Heart left ventricle (tissue), 16 donors: ENCODE data around the gene RPS6KA2. TPM values are rescaled to one million over a fixed set of nuclear protein-coding genes. Genes with fewer than 3 reads are reported as not detected.

Experiments
- ATAC-seq, 4 donors: fragments of 200-7000 bp; cut with Tn5 transposase; one replicate each; pipeline ENCODE4 v1.9.1; 2020 to 2022; ENCODE audit warnings: moderate library complexity in 4 of 4, mild to moderate bottlenecking in 3 of 4, moderate number of reproducible peaks in 1 of 4
- DNase-seq, 5 donors: peaks; one replicate each; pipeline ENCODE4 v3.0.0-alpha.2; 2020
- H3K27ac ChIP-seq, 12 donors: fragments of 200-600 bp; sonication (generic) in 4 of 12; one replicate each; pipeline versions ENCODE4 v1.5.0 to v1.8.0; 2016 to 2022; ENCODE audit warnings: mild to moderate bottlenecking in 2 of 12
- H3K27me3 ChIP-seq, 9 donors: fragments of 200-600 bp; sonication (generic) in 2 of 9; one replicate each; pipeline versions ENCODE4 v1.5.1 to v1.8.0; 2016 to 2022; ENCODE audit warnings: mild to moderate bottlenecking in 3 of 9
- H3K36me3 ChIP-seq, 9 donors: fragments of 200-600 bp; sonication (generic) in 2 of 9; one replicate each; pipeline versions ENCODE4 v1.5.0 to v1.8.0; 2018 to 2022; ENCODE audit warnings: mild to moderate bottlenecking in 2 of 9
- H3K4me1 ChIP-seq, 12 donors: fragments of 200-600 bp; sonication (generic) in 4 of 12; one replicate each; pipeline versions ENCODE4 v1.5.0 to v1.8.0; 2016 to 2022; ENCODE audit warnings: mild to moderate bottlenecking in 3 of 12
- H3K4me3 ChIP-seq, 12 donors: fragments of 200-600 bp; sonication (generic) in 4 of 12; one replicate each; pipeline versions ENCODE4 v1.5.0 to v1.8.0; 2017 to 2022; ENCODE audit warnings: mild to moderate bottlenecking in 9 of 12, moderate library complexity in 4 of 12
- H3K9me3 ChIP-seq, 12 donors: fragments of 200-600 bp; sonication (generic) in 4 of 12; one replicate each; pipeline versions ENCODE4 v1.5.0 to v1.8.0; 2016 to 2022; ENCODE audit warnings: mild to moderate bottlenecking in 1 of 12
- POLR2A ChIP-seq, 2 donors: fragments of 450-650 bp; IDR thresholded peaks; one replicate each; pipeline ENCODE4 v1.6.1; 2017; ENCODE audit warnings: antibody characterized with exemption in 2 of 2, mild to moderate bottlenecking in 2 of 2, moderate library complexity in 2 of 2
- WGBS, 4 donors: extraction: QIAGEN DNeasy Blood & Tissue Kit in 2 of 4; methylation state at CpG; one replicate each; pipeline versions ENCODE4 v1.1.5 to v1.1.7; 2013 to 2018; 5-methylcytosine and 5-hydroxymethylcytosine counted together
- intact Hi-C, 10 donors: fragments of 100-400 bp; cut with DNase I; formaldehyde crosslinking; loops; one replicate each; pipeline versions ENCODE4 v1.11.1 to v1.14.2; 2022
- polyA plus RNA-seq, 2 donors: library from polyadenylated mRNA; stranded (reverse); fragments of 200-250 nt; gene quantifications; one replicate each; pipeline ENCODE4 v1.2.3, GENCODE V29; 2013
- total RNA-seq, 9 donors: library from RNA; depleted of rRNA in 2 of 9; stranded (reverse); fragments of >200 nt in 2 of 9; fragmentation: NEBNext Ultra II Directional in 3 of 9; extraction: Animal tissue kit (Norgen Biotek cat#: 25700) in 3 of 9; gene quantifications; one replicate each; pipeline versions ENCODE4 v1.1.0 to v1.2.4, GENCODE V29; 2016 to 2023
- TF ChIP-seq, protein P1 (sequence below), 12 donors: fragments of 200-600 bp; sonication (generic) in 4 of 12; IDR thresholded peaks; one replicate each; pipeline versions ENCODE4 v1.5.0 to v1.8.0; 2018 to 2022; ENCODE audit warnings: antibody characterized with exemption in 12 of 12, mild to moderate bottlenecking in 5 of 12
- donor health status: ischemic (EF 13 %, LVEDD 7.1; RV severe dilation, severe dysfunction).
- donor health status: healthy with polysubstance abuse.
- donor health status: DM: no; HTN: yes; CAD: no.
- donor health status: DM: no; HTN: no; CAD: no.
- donor health status: ischemic (EF 25% LVEDD 6.9; RV normal size, moderate dysfunction).
- donor health status: ischemic (EF 25% LVEDD 5.7; RV mildly dilated, moderate dysfunction).
- donor health status: healthy.
- donor health status: DM: yes; HTN: yes; CAD: no.
- donor health status: ischemic (EF 35%, LVEDD 5.7; RV mildly dilated, moderate dysfunction).
- donor health status: nonischemic (EF 11% LVEDD 7.7; RV severe dilation, severe dysfunction).
- donor health status: DM: yes; HTN: yes; CAD: no.
- donor health status: PGD.
- donor health status: ischemic (EF 29% LVEDD 5.4; RV normal size, mild dysfunction).
- donor health status: nonischemic (EF 23%, LVEDD 6.1; RV moderate dilation, normal function).

Gene RPS6KA2
- total and polyA plus RNA-seq, 11 donors: 23.0 to 171 (median 91.6) TPM

DNA sequence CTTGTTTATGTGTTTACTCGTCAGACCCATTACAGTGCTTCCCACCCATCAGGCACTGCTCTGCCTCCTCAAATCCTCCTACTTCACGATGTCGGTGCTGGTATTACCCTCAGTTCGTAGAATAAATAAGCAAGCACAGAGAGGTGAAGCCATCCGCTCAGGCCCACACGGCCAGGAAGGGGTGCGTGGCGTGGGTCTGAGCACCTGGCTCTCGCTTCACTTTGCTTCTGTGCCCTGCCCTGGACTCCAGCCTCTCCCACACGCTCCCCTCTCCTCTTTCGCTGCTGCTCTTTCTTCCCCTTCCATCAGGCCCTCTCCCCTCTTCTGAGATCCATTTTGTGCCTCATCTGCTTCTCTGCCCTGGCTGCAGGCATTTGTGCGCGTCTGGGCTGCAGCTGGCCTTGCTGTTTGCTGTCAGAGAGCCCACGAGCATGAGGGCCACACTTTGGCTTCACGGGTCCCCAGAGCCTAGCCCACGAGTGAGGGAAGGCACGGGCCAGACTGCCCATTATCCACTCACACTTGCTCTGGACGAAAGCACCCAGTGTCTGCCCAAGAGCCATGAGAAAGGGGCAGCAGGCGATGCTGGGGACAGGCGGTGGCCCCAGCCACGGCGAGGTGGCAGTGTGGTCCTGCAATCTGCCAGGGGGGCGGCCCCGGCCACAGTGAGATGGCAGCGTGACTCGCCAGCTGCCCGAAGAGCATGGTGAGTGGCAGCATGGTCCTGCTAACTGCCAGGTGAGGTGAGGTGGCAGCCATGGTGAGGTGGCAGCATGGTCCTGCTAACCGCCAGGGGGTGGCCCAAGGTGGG lies 148.1 kb downstream of the RPS6KA2 start:
- no peak overlapping the region for H3K4me3 ChIP-seq
- no peaks in the 10 kb centered on the region for H3K4me1 ChIP-seq
- DNase-seq: no peak
- ATAC-seq: no peak
- WGBS, 4 donors: 88 to 96% (median 95%) methylated on average over 28 of the region's 28 CpGs
- peaks cover 0 to 54% (median 43%) of the 10 kb centered on the region in 9 donors for H3K36me3 ChIP-seq
- no peak for TF ChIP-seq POLR2A (IDR thresholded peaks at IDR 0.05)
- TF ChIP-seq, protein P1, sequence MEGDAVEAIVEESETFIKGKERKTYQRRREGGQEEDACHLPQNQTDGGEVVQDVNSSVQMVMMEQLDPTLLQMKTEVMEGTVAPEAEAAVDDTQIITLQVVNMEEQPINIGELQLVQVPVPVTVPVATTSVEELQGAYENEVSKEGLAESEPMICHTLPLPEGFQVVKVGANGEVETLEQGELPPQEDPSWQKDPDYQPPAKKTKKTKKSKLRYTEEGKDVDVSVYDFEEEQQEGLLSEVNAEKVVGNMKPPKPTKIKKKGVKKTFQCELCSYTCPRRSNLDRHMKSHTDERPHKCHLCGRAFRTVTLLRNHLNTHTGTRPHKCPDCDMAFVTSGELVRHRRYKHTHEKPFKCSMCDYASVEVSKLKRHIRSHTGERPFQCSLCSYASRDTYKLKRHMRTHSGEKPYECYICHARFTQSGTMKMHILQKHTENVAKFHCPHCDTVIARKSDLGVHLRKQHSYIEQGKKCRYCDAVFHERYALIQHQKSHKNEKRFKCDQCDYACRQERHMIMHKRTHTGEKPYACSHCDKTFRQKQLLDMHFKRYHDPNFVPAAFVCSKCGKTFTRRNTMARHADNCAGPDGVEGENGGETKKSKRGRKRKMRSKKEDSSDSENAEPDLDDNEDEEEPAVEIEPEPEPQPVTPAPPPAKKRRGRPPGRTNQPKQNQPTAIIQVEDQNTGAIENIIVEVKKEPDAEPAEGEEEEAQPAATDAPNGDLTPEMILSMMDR (IDR thresholded peaks at IDR 0.05): no peak
- no peaks in the 10 kb centered on the region for H3K9me3 ChIP-seq
- intact Hi-C loops: no loop called here
- H3K27me3 ChIP-seq: no peaks in the 10 kb centered on the region
- H3K27ac ChIP-seq: no peak overlapping the region

DNA sequence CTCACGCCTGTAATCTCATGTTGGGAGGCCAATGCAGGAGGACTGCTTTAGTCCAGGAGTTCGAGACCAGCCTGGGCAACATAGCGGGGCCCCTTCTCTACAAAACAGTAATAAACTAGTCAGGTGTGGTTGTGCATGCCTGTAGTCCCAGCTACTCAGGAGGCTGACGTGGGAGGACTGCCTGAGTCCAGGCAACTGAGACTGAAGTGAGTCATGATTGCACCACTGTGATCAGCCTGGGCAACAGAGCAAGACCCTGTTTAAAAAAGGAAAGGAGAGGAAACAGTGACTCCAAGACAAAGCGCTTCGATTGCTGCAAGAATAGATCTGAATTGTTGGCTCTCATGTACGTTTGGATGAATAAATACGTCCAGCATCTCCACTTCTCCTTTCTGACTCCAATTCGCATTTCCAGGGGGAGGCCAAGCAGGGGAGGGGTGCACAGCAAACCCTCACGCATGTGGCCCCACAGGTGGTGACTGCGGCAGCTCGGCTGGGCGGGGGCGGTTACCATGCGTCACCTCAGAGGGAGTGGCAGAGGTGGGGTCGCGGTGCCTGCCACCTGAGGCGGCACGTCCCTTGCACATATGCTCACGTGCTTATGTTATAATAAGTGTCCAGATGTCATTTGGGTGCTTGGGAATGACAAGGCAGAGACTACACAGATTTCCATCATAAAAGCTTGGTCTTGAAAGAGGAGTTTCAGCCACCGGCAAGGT lies 149.2 kb downstream of the RPS6KA2 start:
- intact Hi-C loops: no loop called here
- Histone ChIP-seq H3K4me1 (no peaks in the 10 kb centered on the region), H3K27ac (no peak overlapping the region), H3K4me3 (no peak overlapping the region), H3K27me3 (no peaks in the 10 kb centered on the region), H3K9me3 (no peaks in the 10 kb centered on the region), H3K36me3 (peaks cover 0 to 52% (median 39%) of the 10 kb centered on the region in 9 donors)
- DNase-seq (no peak), ATAC-seq (no peak)
- 94 to 95% (median 95%) methylated on average over 21 of the region's 21 CpGs for WGBS, 4 donors
- no peak for TF ChIP-seq POLR2A (IDR thresholded peaks at IDR 0.05)
- TF ChIP-seq, protein P1 (IDR thresholded peaks at IDR 0.05): no peak

DNA sequence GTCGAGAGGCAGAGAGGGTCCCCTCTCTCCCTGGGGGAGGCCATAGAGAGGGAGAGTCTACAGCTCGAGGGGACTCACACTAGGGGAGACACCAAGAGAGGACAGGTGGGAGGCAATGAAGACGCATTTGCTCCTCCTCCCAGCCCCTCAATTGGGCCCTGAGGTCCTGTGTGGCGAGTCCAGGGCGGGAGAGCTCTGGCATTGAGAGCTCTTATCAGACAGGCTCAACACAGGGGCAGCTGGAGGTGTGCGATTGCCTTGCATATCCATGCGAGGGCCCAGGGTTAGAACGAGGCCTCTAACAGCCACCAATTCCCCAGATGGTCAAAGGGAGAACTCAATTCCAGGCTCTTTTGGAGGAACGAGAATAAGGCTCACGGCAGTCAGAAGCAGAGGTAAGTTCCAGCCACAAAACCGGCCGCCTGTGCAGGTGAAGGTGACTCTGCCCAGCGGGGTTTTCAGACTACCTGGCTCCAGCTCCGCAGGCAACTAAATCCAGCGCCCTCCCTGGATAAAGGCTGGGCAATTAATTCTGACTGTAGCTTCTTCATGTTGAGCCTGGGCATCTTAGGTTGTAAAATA lies 150.3 kb downstream of the RPS6KA2 start:
- Histone ChIP-seq H3K4me3 (no peak overlapping the region), H3K27ac (no peak overlapping the region), H3K27me3 (no peaks in the 10 kb centered on the region), H3K9me3 (no peaks in the 10 kb centered on the region), H3K36me3 (peaks cover 0 to 51% (median 31%) of the 10 kb centered on the region in 9 donors), H3K4me1 (no peaks in the 10 kb centered on the region)
- WGBS, 4 donors: 83 to 96% (median 92%) methylated on average over 13 to 15 of the region's 15 CpGs
- DNase-seq (no peak), ATAC-seq (no peak)
- TF ChIP-seq, protein P1 (IDR thresholded peaks at IDR 0.05): no peak
- no peak for TF ChIP-seq POLR2A (IDR thresholded peaks at IDR 0.05)
- intact Hi-C loops: no loop called here

DNA sequence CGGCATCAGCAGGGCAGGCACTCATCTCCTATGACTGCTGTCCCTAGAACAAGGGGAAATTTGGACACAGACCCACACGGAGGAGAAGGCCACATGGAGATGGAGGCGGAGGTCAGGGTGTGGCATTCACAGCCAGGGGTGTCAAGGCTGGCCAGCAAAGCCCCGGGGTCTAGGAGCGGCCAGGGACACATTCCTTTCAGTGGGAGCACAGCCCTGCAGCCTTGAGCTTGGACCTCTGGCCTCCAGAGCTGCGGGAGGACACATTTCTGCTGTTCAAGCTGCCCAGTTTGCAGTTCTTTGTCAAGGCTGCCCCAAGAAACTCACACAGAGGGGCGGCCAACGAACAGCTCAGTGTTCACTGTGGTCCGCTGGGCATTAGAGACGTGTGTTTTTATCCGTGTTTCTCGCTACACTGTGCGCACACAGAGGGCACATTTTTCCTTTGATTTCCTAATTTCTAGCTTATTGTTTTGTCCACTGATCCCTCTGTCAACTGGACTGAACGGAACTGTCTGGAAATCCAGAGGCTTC lies 150.9 kb downstream of the RPS6KA2 start:
- intact Hi-C loops: no loop called here
- no peaks in the 10 kb centered on the region for H3K4me1 ChIP-seq
- H3K9me3 ChIP-seq: no peaks in the 10 kb centered on the region
- no peak overlapping the region for H3K4me3 ChIP-seq
- ATAC-seq (peak in 1 of 4 donors; percentile 6), DNase-seq (no peak)
- H3K27me3 ChIP-seq: no peaks in the 10 kb centered on the region
- H3K27ac ChIP-seq: no peak overlapping the region
- WGBS, 4 donors: 93 to 95% (median 94%) methylated on average over 14 of the region's 14 CpGs
- TF ChIP-seq POLR2A (IDR thresholded peaks at IDR 0.05): no peak
- TF ChIP-seq, protein P1 (IDR thresholded peaks at IDR 0.05): no peak
- H3K36me3 ChIP-seq: peaks cover 0 to 49% (median 29%) of the 10 kb centered on the region in 9 donors
